ENCODE data around the gene GDF11.

DNA sequence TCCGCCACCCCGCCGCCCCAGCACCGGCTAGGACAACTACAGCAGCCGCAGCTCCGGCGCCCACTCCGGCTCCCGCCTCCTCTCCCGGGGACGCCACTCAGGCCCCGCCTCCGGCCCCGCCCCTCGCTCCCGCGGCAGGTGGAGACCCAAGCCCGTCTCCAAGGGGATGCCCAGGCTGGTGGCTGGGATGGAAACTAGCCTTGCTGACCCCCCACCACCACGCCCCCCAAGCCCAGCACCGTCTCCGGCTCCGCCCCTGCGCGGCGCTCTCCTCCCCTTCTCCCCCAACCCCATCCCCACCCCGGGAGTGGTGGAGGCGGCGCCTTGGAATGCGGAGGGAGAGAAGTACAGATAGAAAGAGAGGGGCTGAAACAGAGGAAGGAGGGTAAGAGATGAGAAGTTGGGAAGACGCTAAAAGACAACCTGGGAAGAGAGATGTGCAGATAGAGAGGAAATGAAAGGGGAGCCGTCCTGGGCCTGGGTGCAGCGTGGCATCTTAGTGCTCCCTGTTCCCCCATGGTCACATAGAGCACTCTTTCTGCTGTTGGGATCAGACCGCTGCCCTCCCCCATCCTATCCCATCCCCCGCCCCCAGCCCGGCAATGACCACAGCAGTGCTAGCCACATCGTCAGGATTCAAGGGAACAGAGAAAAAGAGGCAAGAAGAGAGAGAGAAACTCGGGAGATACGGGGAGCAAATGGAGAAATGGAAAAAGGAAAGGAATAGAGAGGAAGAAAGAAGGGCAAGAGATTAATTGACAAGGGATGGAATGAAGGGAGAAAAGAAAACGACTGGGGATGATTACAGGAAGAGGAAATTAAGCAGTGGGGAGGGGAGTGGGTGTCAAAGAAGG is 34.9 kb upstream of the GDF11 start, which contains the start of gene ITGA7:
- TF ChIP-seq CTCF (IDR thresholded peaks at IDR 0.05), result no peak
- TF ChIP-seq POLR2A (IDR thresholded peaks at IDR 0.05), result no peak
